Fibroblast of lung (primary cell): ENCODE results near the gene EMP3.

ENCODE experiments used
- CTCF ChIP-seq, 2 donors: IDR thresholded peaks in 1 of 2; conservative IDR thresholded peaks in 1 of 2; 1 replicate in 1 of 2; 2 replicates in 1 of 2; pipeline ENCODE4 v1.5.1; 2011 to 2012; ENCODE audit warnings: low read length in 2 of 2, control low read depth in 1 of 2, inconsistent platforms in 1 of 2, low read depth in 1 of 2, mild to moderate bottlenecking in 1 of 2
- EZH2 ChIP-seq: IDR thresholded peaks from 2 replicates; pipeline ENCODE4 v1.5.1; 2012; ENCODE audit warnings: low read length, control low read depth, mild to moderate bottlenecking; ENCODE audit errors: missing control alignments

- no peak for TF ChIP-seq CTCF (conservative IDR thresholded peaks at IDR 0.05 in 1 of 2, IDR thresholded peaks at IDR 0.05 in 1 of 2; ENCODE audit: low read depth in 1 of 2, low read length in 2 of 2)
- TF ChIP-seq EZH2: no peak
These were observed 37.6 kb downstream of the EMP3 start for GRCh38 chr19:48362716-48363499.
